H1 (cell line): ENCODE data around the gene TPD52L2. TPM values are rescaled to one million over a fixed set of nuclear protein-coding genes. Genes with fewer than 3 reads are reported as not detected.

Source experiments
- ASH2L ChIP-seq: fragments of 200-600, 300-600 bp; sonication (generic); IDR thresholded peaks from one replicate; pipeline ENCODE4 v1.7.1; 2017; ENCODE audit warnings: low read length
- CBX5 ChIP-seq: fragments of 300-800, 300-1000 bp; sonication (generic); IDR thresholded peaks from 2 replicates; pipeline ENCODE4 v1.7.1; 2016; ENCODE audit warnings: antibody characterized with exemption, low read length, low read depth
- CHD2 ChIP-seq: IDR thresholded peaks from 2 replicates; pipeline ENCODE4 v1.6.1; 2012; ENCODE audit warnings: low read length, improper control_type of control experiment
- CHD7 ChIP-seq: fragments of 300-600 bp; sonication (generic); IDR thresholded peaks from 2 replicates; pipeline ENCODE4 v1.7.1; 2012; ENCODE audit warnings: low read length, moderate library complexity, mild to moderate bottlenecking, inconsistent platforms; ENCODE audit not compliant: insufficient replicate concordance
- GABPA ChIP-seq: IDR thresholded peaks from 2 replicates; pipeline ENCODE4 v1.6.1; 2011; ENCODE audit warnings: mild to moderate bottlenecking, low read length, moderate library complexity, borderline replicate concordance; ENCODE audit not compliant: insufficient read depth
- HDAC2 ChIP-seq, 2 experiments: fragments of 300-600 bp in 1 of 2; sonication (generic) in 1 of 2; IDR thresholded peaks; 2 replicates each; pipeline ENCODE4 v1.6.1; 2011 to 2012; ENCODE audit warnings: low read depth in 2 of 2, low read length in 2 of 2, mild to moderate bottlenecking in 2 of 2, moderate library complexity in 2 of 2, borderline replicate concordance in 1 of 2, inconsistent platforms in 1 of 2
- PHF8 ChIP-seq: fragments of 200-600 bp; sonication (generic); conservative IDR thresholded peaks from 2 replicates; pipeline ENCODE4 v1.7.1; 2012; ENCODE audit warnings: low read depth, mild to moderate bottlenecking, inconsistent platforms, low read length, moderate library complexity
- SP1 ChIP-seq: IDR thresholded peaks from 2 replicates; pipeline ENCODE4 v1.6.1; 2011; ENCODE audit warnings: low read depth, low read length
- polyA plus RNA-seq, 7 experiments: library from polyadenylated mRNA; depleted of rRNA in 3 of 7; stranded (reverse) in 5 of 7; unstranded in 2 of 7; fragments of >200 nt in 5 of 7; fragments of 200-250 nt in 2 of 7; gene quantifications; 1 replicate in 5 of 7; 2 replicates in 1 of 7; 4 replicates in 1 of 7; pipeline versions ENCODE4 v1.2.1 to v1.2.3, GENCODE V29; 2011 to 2013; ENCODE audit warnings: missing spikeins in 2 of 7, mixed read lengths in 2 of 7
- total RNA-seq: library from RNA; stranded (reverse); fragmentation: NEBNext Ultra II Directional; extraction: Animal tissue kit (Norgen Biotek cat#: 25700); gene quantifications from 2 replicates; pipeline ENCODE4 v1.2.1, GENCODE V29; 2021

Gene TPD52L2
- total and polyA plus RNA-seq, 2 of the 8 experiments (the other 6 are each of a cell fraction or from before 2014, with no cell fraction given) = 77.1 to 80.2 TPM

DNA sequence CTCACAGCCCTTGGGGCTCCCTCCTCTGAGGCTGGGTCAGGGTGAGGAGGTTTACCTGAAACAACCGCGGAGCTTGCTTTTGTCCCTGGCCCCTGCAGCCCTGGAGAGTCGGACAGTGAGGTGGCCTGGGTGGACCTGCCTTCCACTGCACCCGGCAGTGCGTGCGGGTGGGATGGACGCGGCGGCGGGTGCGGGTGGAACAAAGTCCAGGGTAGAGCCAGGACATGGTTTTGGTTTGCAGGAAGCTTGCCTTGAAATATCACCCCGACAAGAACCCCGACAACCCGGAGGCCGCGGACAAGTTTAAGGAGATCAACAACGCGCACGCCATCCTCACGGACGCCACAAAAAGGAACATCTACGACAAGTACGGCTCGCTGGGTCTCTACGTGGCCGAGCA lies 64.0 kb downstream of the TPD52L2 start (continued):
- TF ChIP-seq PHF8 (no peak), HDAC2 (IDR thresholded peaks at IDR 0.05; ENCODE audit: borderline replicate concordance in 1 of 2, low read depth in 2 of 2, low read length in 2 of 2) (no peak), GABPA (no peak), CBX5 (no peak), CHD2 (no peak), CHD7 (no peak), ASH2L (no peak), SP1 (no peak)
- TF ChIP-seq, all 59 proteins: peak for 0
